ENCODE measurements around the gene CCDC152. TPM values are rescaled to one million over a fixed set of nuclear protein-coding genes. Genes with fewer than 3 reads are reported as not detected.

The CCDC152 gene
- total RNA-seq, 1 experiment from 2014 or later: 0.13 TPM

DNA sequence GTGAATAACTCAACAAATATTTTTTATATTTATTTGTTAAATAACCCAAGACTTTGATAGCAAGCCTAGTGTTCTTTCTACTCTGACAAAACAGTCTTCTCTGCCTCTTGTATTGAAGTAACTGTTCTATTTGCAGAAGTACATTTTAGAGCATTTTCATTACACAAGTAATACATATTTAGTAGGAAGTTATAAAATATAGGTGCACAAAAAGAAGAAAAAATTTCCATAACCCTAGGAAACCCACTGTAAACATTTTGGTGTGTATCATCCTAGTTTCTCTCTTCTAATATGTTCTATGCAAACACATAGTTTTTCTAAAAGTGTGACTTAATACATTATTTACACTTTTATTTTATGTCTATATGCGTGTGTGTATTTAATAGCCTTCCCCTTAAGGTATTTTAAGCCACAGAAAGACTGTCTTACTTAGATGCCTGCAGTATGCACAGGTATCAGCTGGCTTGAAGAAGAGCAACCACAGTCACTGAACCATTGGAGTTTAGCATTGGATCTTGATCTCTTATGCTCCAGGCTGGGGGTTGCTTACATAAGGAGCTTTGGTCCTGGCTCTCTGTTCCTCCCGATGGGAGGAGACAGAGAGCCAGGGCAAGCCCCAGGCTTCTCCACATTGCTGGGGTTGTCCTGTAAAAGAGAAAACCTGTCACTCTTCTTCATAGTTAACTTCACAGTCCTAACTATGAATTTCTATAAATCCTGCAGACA is 51.3 kb downstream of the CCDC152 start:
- H3K9ac ChIP-seq (ENCODE audit: extremely low read depth, insufficient read length, low read length): no peak overlapping the region
- H2AFZ ChIP-seq (ENCODE audit: low read length): no peak overlapping the region
- no peaks in the 10 kb centered on the region; a peak in 1 of 5 replicates for H3K9me3 Mint-ChIP-seq
- no peak overlapping the region for H3K56ac ChIP-seq (ENCODE audit: insufficient read length, low read depth, low read length)
- no peak overlapping the region for H3T11ph ChIP-seq (ENCODE audit: low read length)
- H2BK20ac ChIP-seq (ENCODE audit: low read depth, low read length, poor library complexity, severe bottlenecking): no peak overlapping the region
- H3K79me1 ChIP-seq (ENCODE audit: insufficient read depth, low read depth, low read length, poor library complexity, severe bottlenecking): no peaks in the 10 kb centered on the region
- H3K4me1 ChIP-seq (ENCODE audit: insufficient read depth, low read length): no peaks in the 10 kb centered on the region
- H3K27ac ChIP-seq (ENCODE audit: insufficient read length, low read depth, low read length): no peak overlapping the region
- no peak overlapping the region for H2BK120ac ChIP-seq (ENCODE audit: low read depth, low read length, poor library complexity, severe bottlenecking)
- no peak overlapping the region for H3K14ac ChIP-seq (ENCODE audit: insufficient read depth, low read length)
- TF ChIP-seq, protein P1, sequence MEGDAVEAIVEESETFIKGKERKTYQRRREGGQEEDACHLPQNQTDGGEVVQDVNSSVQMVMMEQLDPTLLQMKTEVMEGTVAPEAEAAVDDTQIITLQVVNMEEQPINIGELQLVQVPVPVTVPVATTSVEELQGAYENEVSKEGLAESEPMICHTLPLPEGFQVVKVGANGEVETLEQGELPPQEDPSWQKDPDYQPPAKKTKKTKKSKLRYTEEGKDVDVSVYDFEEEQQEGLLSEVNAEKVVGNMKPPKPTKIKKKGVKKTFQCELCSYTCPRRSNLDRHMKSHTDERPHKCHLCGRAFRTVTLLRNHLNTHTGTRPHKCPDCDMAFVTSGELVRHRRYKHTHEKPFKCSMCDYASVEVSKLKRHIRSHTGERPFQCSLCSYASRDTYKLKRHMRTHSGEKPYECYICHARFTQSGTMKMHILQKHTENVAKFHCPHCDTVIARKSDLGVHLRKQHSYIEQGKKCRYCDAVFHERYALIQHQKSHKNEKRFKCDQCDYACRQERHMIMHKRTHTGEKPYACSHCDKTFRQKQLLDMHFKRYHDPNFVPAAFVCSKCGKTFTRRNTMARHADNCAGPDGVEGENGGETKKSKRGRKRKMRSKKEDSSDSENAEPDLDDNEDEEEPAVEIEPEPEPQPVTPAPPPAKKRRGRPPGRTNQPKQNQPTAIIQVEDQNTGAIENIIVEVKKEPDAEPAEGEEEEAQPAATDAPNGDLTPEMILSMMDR (conservative IDR thresholded peaks at IDR 0.05): no peak
- WGBS (ENCODE audit: extremely low coverage, insufficient read length, low lambda C conversion rate): no CpG with 5 or more reads among the region's 2 CpGs
- H3K36me3 Mint-ChIP-seq (ENCODE audit: insufficient read depth in 1 of 3, low read depth in 3 of 3): peaks cover 0 to 9% (median 2%) of the 10 kb centered on the region in 3 experiments; a peak in 3 of 7 replicates
- H3K27me3 ChIP-seq (ENCODE audit: insufficient read depth, low read length): no peaks in the 10 kb centered on the region
- no peak overlapping the region for H3K27ac Mint-ChIP-seq
- H3K23me2 ChIP-seq (ENCODE audit: insufficient read length, low read depth, low read length, poor library complexity, severe bottlenecking): peaks cover 2% of the 10 kb centered on the region
- H2AK5ac ChIP-seq (ENCODE audit: insufficient read length, low read length): no peak overlapping the region
- no peaks in the 10 kb centered on the region for H3K79me2 ChIP-seq (ENCODE audit: insufficient read depth, low read length)
- no peak overlapping the region for H4K8ac ChIP-seq (replicated peaks; ENCODE audit: insufficient read length, low read depth, low read length)
- no peaks in the 10 kb centered on the region; the same call in 1 of the 2 replicates for H3K27me3 Mint-ChIP-seq (ENCODE audit: low read depth)
- no peak overlapping the region for H3K4me2 ChIP-seq (ENCODE audit: insufficient read depth, insufficient read length, low read length)
- H4K5ac ChIP-seq (ENCODE audit: insufficient read length, low read depth, low read length): no peak overlapping the region
- H3K9me3 ChIP-seq (ENCODE audit: control insufficient read depth, low read depth, low read length): no peaks in the 10 kb centered on the region
- no peak overlapping the region for H3K4ac ChIP-seq (ENCODE audit: low read depth, low read length)
- no peak overlapping the region for H3K23ac ChIP-seq (ENCODE audit: insufficient read length, low read depth, low read length)
- no peak for DNase-seq
- no peak overlapping the region for H2BK5ac ChIP-seq (ENCODE audit: insufficient read length, low read length)
- no peaks in the 10 kb centered on the region for H4K20me1 ChIP-seq (ENCODE audit: control insufficient read depth, insufficient read depth, insufficient read length)
- H4K91ac ChIP-seq (ENCODE audit: insufficient read length, low read depth, low read length): no peak overlapping the region
- peaks cover 25 to 28% of the 10 kb centered on the region in 2 experiments for H3K4me1 Mint-ChIP-seq
- no peak overlapping the region for H2BK12ac ChIP-seq (ENCODE audit: insufficient read length, low read depth, low read length)
- H3K18ac ChIP-seq (ENCODE audit: insufficient read length, low read depth, low read length): no peak overlapping the region
- no peak overlapping the region for H3K4me3 Mint-ChIP-seq
- H2BK15ac ChIP-seq (ENCODE audit: low read depth, low read length): no peak overlapping the region
